B cell (primary cell): ENCODE measurements around the gene FAM111A.

ENCODE experiments used
- CTCF ChIP-seq: fragments of 200-600 bp; IDR thresholded peaks from one replicate; pipeline ENCODE4 v1.8.0; 2022; ENCODE audit warnings: antibody characterized with exemption, mild to moderate bottlenecking
- EZH2 ChIP-seq: IDR thresholded peaks from 2 replicates; pipeline ENCODE4 v1.6.1; 2012; ENCODE audit warnings: borderline replicate concordance, low read depth, mild to moderate bottlenecking, moderate library complexity, low read length; ENCODE audit not compliant: insufficient read depth, poor library complexity, severe bottlenecking

- TF ChIP-seq CTCF (no peak), EZH2 (no peak)
Observed at GRCh38 chr11:59152312-59152951, 9.8 kb downstream of the FAM111A start.
